ENCODE data around the gene OR5K3.

Gene OR5K3

GRCh38 chr3:98390366-98390765, at the start of gene OR5K3:
OR5K3 (plus strand) TSS chr3:98390666; CDS start chr3:98390666, 0 bp downstream.
- Histone ChIP-seq H3K27me3 (ENCODE audit: low read depth) (no peaks in the 10 kb centered on the region), H3K4me1 (no peaks in the 10 kb centered on the region), H3K36me3 (replicated peaks) (no peaks in the 10 kb centered on the region), H3K9me3 (no peaks in the 10 kb centered on the region), H3K4me3 (no peak within 1 kb of the TSS)
- in situ Hi-C loops (cut with MboI; ENCODE audit: low sequenced_read_pairs) = no loop called here
- no peak for DNase-seq (ENCODE audit: low spot score in 2 of 2)

GRCh38 chr3:98341758-98342157, 48.7 kb upstream of the OR5K3 start:
- Histone ChIP-seq H3K4me1 (no peaks in the 10 kb centered on the region), H3K36me3 (replicated peaks) (no peaks in the 10 kb centered on the region), H3K4me3 (no peak overlapping the region), H3K27me3 (ENCODE audit: low read depth) (0 out of 2 replicates have a peak, but pooled peaks cover 3% of the 10 kb centered on the region), H3K9me3 (no peaks in the 10 kb centered on the region)
- in situ Hi-C loops (cut with MboI; ENCODE audit: low sequenced_read_pairs) = loop anchor here (25.0 kb wide), 1 partner anchor 554 kb away; no protein-coding TSS in a partner anchor
- DNase-seq (ENCODE audit: low spot score in 2 of 2) = no peak

- H3K27me3 ChIP-seq (ENCODE audit: low read depth) = 0 out of 2 replicates have a peak, but pooled peaks cover 3% of the 10 kb centered on the region
- in situ Hi-C loops (cut with MboI; ENCODE audit: low sequenced_read_pairs) = loop anchor here (25.0 kb wide), 1 partner anchor 557 kb away; no protein-coding TSS in a partner anchor
- peak; percentile 48 to 77 for DNase-seq (ENCODE audit: low spot score in 2 of 2)
- no peak overlapping the region for H3K4me3 ChIP-seq
- H3K4me1 ChIP-seq = no peaks in the 10 kb centered on the region
- no peaks in the 10 kb centered on the region for H3K9me3 ChIP-seq
- no peaks in the 10 kb centered on the region for H3K36me3 ChIP-seq (replicated peaks)
Observed at GRCh38 chr3:98343647-98344507, 46.6 kb upstream of the OR5K3 start.

- H3K9me3 ChIP-seq = no peaks in the 10 kb centered on the region
- in situ Hi-C loops (cut with MboI; ENCODE audit: low sequenced_read_pairs) = no loop called here
- no peaks in the 10 kb centered on the region for H3K4me1 ChIP-seq
- H3K27me3 ChIP-seq (ENCODE audit: low read depth) = no peaks in the 10 kb centered on the region
- H3K4me3 ChIP-seq = no peak overlapping the region
- no peak for DNase-seq (ENCODE audit: low spot score in 2 of 2)
- no peaks in the 10 kb centered on the region for H3K36me3 ChIP-seq (replicated peaks)
Observed at GRCh38 chr3:98350082-98350481, 40.4 kb upstream of the OR5K3 start.

- no peaks in the 10 kb centered on the region for H3K27me3 ChIP-seq (ENCODE audit: low read depth)
- H3K4me1 ChIP-seq = no peaks in the 10 kb centered on the region
- H3K9me3 ChIP-seq = no peaks in the 10 kb centered on the region
- no peak within 1 kb of the TSS for H3K4me3 ChIP-seq
- H3K36me3 ChIP-seq (replicated peaks) = no peaks in the 10 kb centered on the region
- no peak for DNase-seq (ENCODE audit: low spot score in 2 of 2)
- in situ Hi-C loops (cut with MboI; ENCODE audit: low sequenced_read_pairs) = no loop called here
Observed at GRCh38 chr3:98353554-98353953, 36.9 kb upstream of the OR5K3 start, which contains the start of gene OR5K4. OR5K4 (plus strand) TSS chr3:98353854; CDS start chr3:98353854, 0 bp downstream.

DNA sequence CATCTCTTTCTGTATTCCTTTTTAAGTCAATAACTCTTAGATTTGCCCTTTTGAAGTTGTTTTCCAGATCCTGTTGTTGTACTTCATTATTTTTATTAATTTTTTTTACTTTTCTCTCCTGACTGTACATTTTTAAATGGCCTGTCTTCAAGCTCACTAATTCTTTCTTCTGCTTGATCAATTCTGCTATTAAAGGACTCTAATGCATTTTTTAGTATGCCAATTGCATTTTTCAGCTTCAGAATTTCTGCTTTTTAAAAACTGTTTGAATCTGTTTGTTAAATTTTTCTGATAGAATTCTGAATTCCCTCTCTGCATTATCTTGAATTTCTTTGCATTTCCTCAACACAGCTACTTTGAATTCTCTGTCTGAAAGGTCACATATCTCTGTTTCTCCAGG, 31.2 kb upstream of the OR5K3 start:
- Histone ChIP-seq H3K36me3 (replicated peaks) (no peaks in the 10 kb centered on the region), H3K9me3 (no peaks in the 10 kb centered on the region), H3K4me1 (no peaks in the 10 kb centered on the region), H3K27me3 (ENCODE audit: low read depth) (no peaks in the 10 kb centered on the region), H3K4me3 (no peak overlapping the region)
- in situ Hi-C loops (cut with MboI; ENCODE audit: low sequenced_read_pairs) = no loop called here
- DNase-seq (ENCODE audit: low spot score in 2 of 2) = no peak

DNA sequence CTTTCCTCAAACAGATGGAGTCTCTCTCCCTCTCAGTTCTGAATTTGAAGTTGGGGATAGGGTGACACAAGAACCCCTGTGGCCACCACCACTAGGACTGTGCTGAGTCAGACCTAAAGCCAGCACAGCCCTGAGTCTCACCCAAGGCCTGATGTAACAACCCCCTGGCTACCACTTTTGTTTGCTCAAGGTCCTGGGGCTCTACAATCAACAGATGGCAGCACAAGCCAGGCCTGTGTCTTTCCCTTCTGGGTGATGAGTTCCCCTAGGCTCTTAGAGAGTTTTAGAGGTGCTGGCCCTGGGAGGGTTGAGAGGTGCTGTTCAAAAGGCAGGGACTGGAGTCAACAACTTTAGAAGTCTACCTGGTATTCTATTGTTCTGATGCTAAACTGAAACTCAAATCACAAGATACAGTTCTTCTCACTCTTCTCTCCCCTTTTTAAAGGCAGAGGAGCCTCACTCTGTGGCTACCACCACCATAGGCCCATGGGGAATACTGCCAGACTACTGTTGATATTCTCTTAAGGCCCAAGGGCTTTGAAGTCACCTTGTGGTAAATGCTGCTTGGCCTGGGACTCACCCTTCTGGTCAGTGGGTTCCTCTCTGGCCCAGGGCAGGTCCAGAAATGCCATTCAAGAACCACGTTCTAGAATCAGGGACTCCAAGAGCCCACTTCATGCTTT, 30.3 kb upstream of the OR5K3 start:
- Histone ChIP-seq H3K4me3 (no peak overlapping the region), H3K27me3 (ENCODE audit: low read depth) (no peaks in the 10 kb centered on the region), H3K9me3 (no peaks in the 10 kb centered on the region), H3K4me1 (no peaks in the 10 kb centered on the region), H3K36me3 (replicated peaks) (no peaks in the 10 kb centered on the region)
- DNase-seq (ENCODE audit: low spot score in 2 of 2) = no peak
- in situ Hi-C loops (cut with MboI; ENCODE audit: low sequenced_read_pairs) = no loop called here

DNA sequence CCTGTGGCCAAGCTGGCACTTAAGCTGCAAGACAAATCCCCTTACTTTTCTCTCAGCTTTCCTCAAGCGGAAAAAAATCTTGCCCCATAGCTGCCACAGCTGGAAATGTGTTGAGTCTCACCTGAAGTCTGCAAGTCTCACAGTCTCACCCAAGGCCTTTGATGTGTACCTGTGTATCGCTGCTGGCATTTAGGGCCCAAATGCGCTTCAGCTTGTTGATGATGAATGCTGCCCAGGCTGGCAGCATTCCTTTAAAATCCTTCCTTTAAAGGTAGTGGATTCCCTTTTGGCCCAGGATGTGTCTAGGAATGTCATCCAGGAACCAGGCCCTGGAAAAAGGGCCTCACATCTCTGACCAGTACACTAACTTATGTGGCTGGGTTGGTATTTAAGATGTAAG, 29.8 kb upstream of the OR5K3 start:
- Histone ChIP-seq H3K36me3 (replicated peaks) (no peaks in the 10 kb centered on the region), H3K4me3 (no peak overlapping the region), H3K4me1 (no peaks in the 10 kb centered on the region), H3K27me3 (ENCODE audit: low read depth) (no peaks in the 10 kb centered on the region), H3K9me3 (no peaks in the 10 kb centered on the region)
- DNase-seq (ENCODE audit: low spot score in 2 of 2) = no peak
- in situ Hi-C loops (cut with MboI; ENCODE audit: low sequenced_read_pairs) = no loop called here

GRCh38 chr3:98361289-98361688, 29.2 kb upstream of the OR5K3 start:
- no peaks in the 10 kb centered on the region for H3K27me3 ChIP-seq (ENCODE audit: low read depth)
- in situ Hi-C loops (cut with MboI; ENCODE audit: low sequenced_read_pairs) = no loop called here
- no peak for DNase-seq (ENCODE audit: low spot score in 2 of 2)
- no peaks in the 10 kb centered on the region for H3K36me3 ChIP-seq (replicated peaks)
- H3K4me1 ChIP-seq = no peaks in the 10 kb centered on the region
- H3K4me3 ChIP-seq = no peak overlapping the region
- H3K9me3 ChIP-seq = no peaks in the 10 kb centered on the region

DNA sequence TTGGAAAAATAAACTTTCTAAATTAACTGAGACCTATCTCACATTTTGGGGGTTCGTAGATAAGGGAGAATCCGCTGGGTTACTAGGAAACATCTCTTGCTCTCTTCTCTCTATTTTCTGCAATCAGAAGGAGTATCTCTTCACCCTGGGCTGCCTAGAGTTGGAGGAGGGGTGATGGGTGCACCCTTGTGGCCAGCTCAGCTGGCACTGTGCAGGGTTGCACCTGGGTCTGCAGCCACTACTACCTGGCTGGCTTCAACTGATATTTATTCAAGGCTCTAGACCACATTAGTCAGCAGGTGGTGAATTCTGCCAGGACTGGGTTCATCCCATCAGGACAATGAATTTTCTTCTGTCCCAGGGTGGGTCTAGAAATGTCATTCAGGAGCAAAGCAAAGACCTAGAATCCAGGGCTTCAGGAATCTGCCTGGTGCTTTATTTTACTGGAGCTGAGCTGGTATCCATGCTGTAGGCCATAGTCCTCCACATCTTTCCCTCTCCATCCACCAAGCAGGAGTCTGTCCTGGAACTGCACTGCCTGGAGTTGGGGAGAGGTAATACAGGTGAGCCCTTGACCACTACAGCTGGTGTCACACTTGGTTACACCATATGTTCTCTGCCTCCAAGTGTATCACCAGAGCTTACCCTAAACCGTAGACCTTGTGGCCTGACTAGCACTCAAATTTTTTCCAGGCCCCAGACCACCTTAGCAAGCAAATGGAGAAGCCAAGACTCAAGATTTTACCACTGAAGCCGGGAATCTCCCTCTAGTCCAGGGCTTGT, 22.8 kb upstream of the OR5K3 start:
- H3K9me3 ChIP-seq = no peaks in the 10 kb centered on the region
- H3K4me3 ChIP-seq = no peak overlapping the region
- DNase-seq (ENCODE audit: low spot score in 2 of 2) = no peak
- in situ Hi-C loops (cut with MboI; ENCODE audit: low sequenced_read_pairs) = no loop called here
- H3K27me3 ChIP-seq (ENCODE audit: low read depth) = no peaks in the 10 kb centered on the region
- H3K36me3 ChIP-seq (replicated peaks) = no peaks in the 10 kb centered on the region
- H3K4me1 ChIP-seq = no peaks in the 10 kb centered on the region

GRCh38 chr3:98371186-98371585, 19.3 kb upstream of the OR5K3 start:
- no peaks in the 10 kb centered on the region for H3K27me3 ChIP-seq (ENCODE audit: low read depth)
- in situ Hi-C loops (cut with MboI; ENCODE audit: low sequenced_read_pairs) = no loop called here
- DNase-seq (ENCODE audit: low spot score in 2 of 2) = no peak

GRCh38 chr3:98371853-98372252, 18.6 kb upstream of the OR5K3 start:
- no peaks in the 10 kb centered on the region for H3K9me3 ChIP-seq

More at GRCh38 chr3:98371186-98371585, 19.3 kb upstream of the OR5K3 start:
- Histone ChIP-seq H3K4me1 (no peaks in the 10 kb centered on the region), H3K36me3 (replicated peaks) (no peaks in the 10 kb centered on the region), H3K4me3 (no peak overlapping the region), H3K9me3 (no peaks in the 10 kb centered on the region)

DNA sequence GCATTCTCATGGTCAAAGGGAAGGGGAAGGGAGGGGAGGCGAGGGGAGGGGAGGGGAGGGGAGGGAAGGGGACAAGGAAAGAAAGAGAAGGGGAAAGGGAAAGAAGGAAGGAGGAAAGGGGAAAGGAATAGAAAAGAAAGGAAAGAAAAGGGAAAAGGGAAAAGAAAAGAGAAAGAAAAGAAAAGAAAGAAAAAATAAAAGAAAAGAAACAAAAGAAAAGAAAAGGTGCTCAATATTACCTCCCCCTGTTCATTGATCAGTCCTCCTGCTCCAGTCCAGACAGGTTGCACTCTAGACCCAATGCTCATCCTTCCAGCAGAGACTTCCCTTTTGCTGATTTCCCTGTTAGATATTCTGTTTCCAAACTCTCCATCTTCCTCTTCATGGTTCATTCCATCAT, 18.0 kb upstream of the OR5K3 start:
- in situ Hi-C loops (cut with MboI; ENCODE audit: low sequenced_read_pairs) = no loop called here
- H3K27me3 ChIP-seq (ENCODE audit: low read depth) = no peaks in the 10 kb centered on the region

More at GRCh38 chr3:98371853-98372252, 18.6 kb upstream of the OR5K3 start:
- Histone ChIP-seq H3K4me1 (no peaks in the 10 kb centered on the region), H3K4me3 (no peak overlapping the region), H3K27me3 (ENCODE audit: low read depth) (no peaks in the 10 kb centered on the region), H3K36me3 (replicated peaks) (no peaks in the 10 kb centered on the region)
- in situ Hi-C loops (cut with MboI; ENCODE audit: low sequenced_read_pairs) = no loop called here
- DNase-seq (ENCODE audit: low spot score in 2 of 2) = no peak

More for the DNA sequence above, 18.0 kb upstream of the OR5K3 start:
- no peak for DNase-seq (ENCODE audit: low spot score in 2 of 2)
- Histone ChIP-seq H3K4me1 (no peaks in the 10 kb centered on the region), H3K36me3 (replicated peaks) (no peaks in the 10 kb centered on the region), H3K4me3 (no peak overlapping the region), H3K9me3 (no peaks in the 10 kb centered on the region)

Measured in HAP-1 (cell line).